T-cell (primary cell): ENCODE data around the gene NPAS3. TPM values are rescaled to one million over a fixed set of nuclear protein-coding genes. Genes with fewer than 3 reads are reported as not detected.

Source experiments
- ATAC-seq, 4 experiments: fragments of 200-7000 bp in 3 of 4; fragments of 150-1000 bp in 1 of 4; cut with Tn5 transposase; replicated peaks in 1 of 4; 1 replicate in 3 of 4; 2 replicates in 1 of 4; pipeline ENCODE4 v1.10.0; 2021; ENCODE audit warnings: moderate library complexity in 3 of 4, mild to moderate bottlenecking in 2 of 4, moderate number of reproducible peaks in 1 of 4
- CTCF ChIA-PET, 2 donors: fragments of 300-600 bp; sonication (Branson Sonifier 250); formaldehyde crosslinking; loops; one replicate each; lab custom pipeline; 2022; ENCODE audit warnings: antibody characterized with exemption in 2 of 2; lab: Charles Lee
- POLR2A ChIA-PET, 2 donors: fragments of 300-600 bp; sonication (Branson Sonifier 250); formaldehyde crosslinking; loops; one replicate each; lab custom pipeline; 2022; ENCODE audit warnings: antibody characterized with exemption in 2 of 2; lab: Charles Lee
- DNase-seq, 35 experiments: peaks; one replicate each; pipeline versions ENCODE4 v3.0.0 to v3.0.0-alpha.2; 2013 to 2023
- H3K27ac ChIP-seq: one replicate; pipeline ENCODE4 v1.5.1; 2013; ENCODE audit warnings: low read length
- H3K27me3 ChIP-seq, 2 experiments: replicated peaks in 1 of 2; 1 replicate in 1 of 2; 2 replicates in 1 of 2; pipeline versions ENCODE4 v1.6.1 to v1.7.0; 2013; ENCODE audit warnings: low read length in 1 of 2, mixed read lengths in 1 of 2; ENCODE audit not compliant: control insufficient read depth in 2 of 2, insufficient read depth in 2 of 2; ENCODE audit errors: extremely low read depth in 1 of 2
- H3K36me3 ChIP-seq, 2 donors: 1 replicate in 1 of 2; 2 replicates in 1 of 2; pipeline versions ENCODE4 v1.6.1 to v1.7.0; 2013; ENCODE audit warnings: low read length in 1 of 2; ENCODE audit not compliant: control insufficient read depth in 2 of 2, insufficient read depth in 1 of 2; ENCODE audit errors: extremely low read depth in 1 of 2
- H3K4me1 ChIP-seq, 2 experiments: 1 replicate in 1 of 2; 2 replicates in 1 of 2; pipeline versions ENCODE4 v1.6.1 to v1.7.0; 2013; ENCODE audit warnings: low read length in 2 of 2, mixed read lengths in 1 of 2; ENCODE audit not compliant: insufficient read depth in 2 of 2, control insufficient read depth in 1 of 2; ENCODE audit errors: extremely low read depth in 1 of 2
- H3K4me3 ChIP-seq, 2 donors: 1 replicate in 1 of 2; 2 replicates in 1 of 2; pipeline versions ENCODE4 v1.5.1 to v1.7.0; 2013; ENCODE audit warnings: mild to moderate bottlenecking in 2 of 2, low read length in 1 of 2, moderate library complexity in 1 of 2; ENCODE audit not compliant: control insufficient read depth in 1 of 2; ENCODE audit errors: extremely low read depth in 1 of 2
- H3K9me3 ChIP-seq: 2 replicates; pipeline ENCODE4 v1.7.0; 2013
- H3K27ac Mint-ChIP-seq, 2 donors: one replicate each; pipeline ENCODE4 v1.8.0; 2020 to 2021; ENCODE audit warnings: mild to moderate bottlenecking in 2 of 2, mixed read lengths in 2 of 2
- H3K27me3 Mint-ChIP-seq, 2 donors: one replicate each; pipeline ENCODE4 v1.8.0; 2021 to 2022; ENCODE audit warnings: mixed read lengths in 2 of 2
- H3K36me3 Mint-ChIP-seq: one replicate; pipeline ENCODE4 v1.8.0; 2021; ENCODE audit warnings: mixed read lengths
- H3K4me1 Mint-ChIP-seq, 3 donors: one replicate each; pipeline ENCODE4 v1.8.0; 2020 to 2022; ENCODE audit warnings: mixed read lengths in 3 of 3, mild to moderate bottlenecking in 1 of 3
- H3K4me3 Mint-ChIP-seq, 3 donors: one replicate each; pipeline ENCODE4 v1.8.0; 2020 to 2022; ENCODE audit warnings: mild to moderate bottlenecking in 3 of 3, mixed read lengths in 3 of 3, moderate library complexity in 3 of 3
- H3K9me3 Mint-ChIP-seq, 3 donors: one replicate each; pipeline ENCODE4 v1.8.0; 2020 to 2022; ENCODE audit warnings: mixed read lengths in 3 of 3
- WGBS: methylation state at CpG from one replicate; pipeline ENCODE4 v1.1.5; 2013; ENCODE audit warnings: missing lambda C conversion rate; ENCODE audit not compliant: insufficient coverage; 5-methylcytosine and 5-hydroxymethylcytosine counted together
- total RNA-seq, 35 experiments: library from RNA in 6 of 35; stranded (reverse) in 6 of 35; fragments of 120-200 nt in 1 of 35; gene quantifications; one replicate each; pipeline versions ENCODE4 v1.2.1 to v1.2.4 and lab custom pipeline; 2013 to 2026

Gene NPAS3
- total RNA-seq, 5 donors from 2014 or later (not counting 1 experiment from before 2014, with no cell fraction given), result 0.10 TPM; not detected in 4

DNA sequence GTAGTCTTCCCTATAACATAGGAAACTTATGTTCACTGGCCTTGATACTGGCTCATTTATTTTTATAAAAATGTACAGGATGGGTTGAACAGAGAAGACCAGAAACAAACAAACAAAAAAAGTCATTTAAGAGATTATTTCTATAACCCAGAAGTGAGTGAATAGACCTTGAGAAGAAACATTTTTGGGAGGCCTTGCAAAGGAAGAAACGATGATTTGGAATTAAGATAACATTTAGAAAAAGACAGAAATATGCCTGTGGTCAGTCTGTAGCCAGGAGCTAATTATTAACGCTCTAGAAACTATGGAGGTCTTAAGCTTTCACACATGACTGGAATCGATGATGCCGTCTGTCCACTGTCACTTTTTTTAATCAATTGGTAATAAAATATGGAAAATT, 748.2 kb downstream of the NPAS3 start:
- CTCF ChIA-PET, result no interaction called here
- DNase-seq (no peak), ATAC-seq (no peak)
- peaks cover 0 to 4% of the 10 kb centered on the region in 2 donors for H3K27me3 Mint-ChIP-seq
- Histone ChIP-seq H3K36me3 (no peaks in the 10 kb centered on the region), H3K9me3 (no peaks in the 10 kb centered on the region), H3K4me3 (no peak overlapping the region), H3K27me3 (no peaks in the 10 kb centered on the region), H3K27ac (no peak overlapping the region), H3K4me1 (no peaks in the 10 kb centered on the region)
- no CpG with 5 or more reads among the region's 4 CpGs for WGBS
- POLR2A ChIA-PET, result no interaction called here
- no peaks in the 10 kb centered on the region for H3K4me1 Mint-ChIP-seq
- no peak overlapping the region for H3K27ac Mint-ChIP-seq
- no peak overlapping the region for H3K4me3 Mint-ChIP-seq
- H3K36me3 Mint-ChIP-seq, result no peaks in the 10 kb centered on the region
- H3K9me3 Mint-ChIP-seq, result peaks cover 0 to 3% (median 0%) of the 10 kb centered on the region in 3 donors

DNA sequence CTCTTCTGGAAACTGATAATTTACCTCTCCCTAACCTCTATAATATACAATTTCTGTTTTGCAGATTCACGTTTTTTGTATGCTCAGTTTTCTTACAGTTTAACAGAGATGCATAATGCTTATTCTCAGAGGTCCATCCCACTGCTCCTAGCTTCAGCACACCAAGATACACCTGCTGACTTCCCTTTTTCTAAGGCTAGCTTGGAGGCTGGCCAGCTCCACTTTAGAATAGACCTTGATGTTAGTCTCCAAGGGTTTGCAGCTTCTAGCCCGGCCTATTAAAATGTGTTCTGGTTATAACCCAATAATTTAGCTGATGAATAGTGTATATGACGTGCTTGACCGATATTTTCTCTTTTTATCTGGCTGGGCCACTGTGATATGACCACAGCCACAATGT, 751.0 kb downstream of the NPAS3 start:
- Mint-ChIP-seq H3K36me3 (no peaks in the 10 kb centered on the region), H3K4me1 (no peaks in the 10 kb centered on the region), H3K4me3 (no peak overlapping the region), H3K27ac (no peak overlapping the region), H3K27me3 (peaks cover 0 to 4% of the 10 kb centered on the region in 2 donors), H3K9me3 (peaks cover 0 to 3% (median 0%) of the 10 kb centered on the region in 3 donors)
- no peak overlapping the region for H3K4me3 ChIP-seq
- no peaks in the 10 kb centered on the region for H3K4me1 ChIP-seq
- no peak for ATAC-seq
- DNase-seq, result no peak
- H3K27ac ChIP-seq, result no peak overlapping the region
- POLR2A ChIA-PET, result no interaction called here
- 65% methylated on average over 2 of the region's 4 CpGs for WGBS
- no peaks in the 10 kb centered on the region for H3K27me3 ChIP-seq
- H3K36me3 ChIP-seq, result no peaks in the 10 kb centered on the region
- H3K9me3 ChIP-seq, result no peaks in the 10 kb centered on the region
- CTCF ChIA-PET, result no interaction called here

DNA sequence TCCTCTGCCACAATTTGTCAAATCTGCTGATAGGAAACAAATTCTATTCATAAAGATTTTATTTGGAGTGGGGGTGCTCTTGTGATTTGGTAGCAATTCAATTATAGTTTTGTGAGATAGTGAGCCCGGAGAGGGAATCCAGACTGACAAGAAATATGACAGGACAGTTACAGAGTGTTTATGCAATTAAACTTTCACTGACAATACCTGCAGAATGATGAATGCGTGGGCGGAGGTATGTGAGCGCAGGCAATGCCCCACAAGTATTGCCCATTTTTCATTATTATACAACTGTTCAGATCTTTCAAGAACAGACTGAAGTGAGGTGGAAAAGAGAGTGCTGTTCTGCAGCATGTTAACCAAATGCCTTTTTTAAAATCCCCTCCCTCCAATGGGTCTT, 753.2 kb downstream of the NPAS3 start:
- Mint-ChIP-seq H3K4me3 (no peak overlapping the region), H3K9me3 (no peaks in the 10 kb centered on the region), H3K27me3 (no peaks in the 10 kb centered on the region), H3K36me3 (no peaks in the 10 kb centered on the region), H3K4me1 (no peaks in the 10 kb centered on the region), H3K27ac (no peak overlapping the region)
- no peak for DNase-seq
- WGBS, result 80% methylated on average over 1 of the region's 4 CpGs
- H3K27ac ChIP-seq, result no peak overlapping the region
- H3K9me3 ChIP-seq, result no peaks in the 10 kb centered on the region
- no peaks in the 10 kb centered on the region for H3K4me1 ChIP-seq
- ChIA-PET CTCF (interaction anchor here in 1 of 2 donors (0.6 kb wide), 1 partner anchor 257 kb away, joined by 5 read pairs; no protein-coding TSS in a partner anchor), POLR2A (no interaction called here)
- H3K36me3 ChIP-seq, result no peaks in the 10 kb centered on the region
- H3K27me3 ChIP-seq, result no peaks in the 10 kb centered on the region
- ATAC-seq, result no peak
- no peak overlapping the region for H3K4me3 ChIP-seq

DNA sequence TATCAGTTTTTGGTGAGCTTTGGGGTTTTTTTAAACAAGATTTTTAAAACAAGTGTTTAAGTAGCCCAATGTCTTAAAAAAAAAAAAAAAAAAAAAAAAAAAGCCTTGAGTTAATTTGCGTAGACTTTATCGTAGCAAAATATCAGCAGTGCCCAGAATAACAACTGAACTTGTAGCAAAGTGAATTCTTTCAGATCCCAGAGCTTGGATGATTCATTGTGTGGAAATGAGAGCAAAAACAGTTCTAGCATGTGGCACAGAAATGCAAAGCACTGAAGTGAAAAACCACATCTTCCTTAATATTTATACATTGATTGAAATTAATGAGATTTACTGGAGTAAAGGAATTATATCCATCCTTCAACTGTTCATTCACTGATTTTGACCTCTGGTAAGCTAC, 754.1 kb downstream of the NPAS3 start:
- Histone ChIP-seq H3K27me3 (no peaks in the 10 kb centered on the region), H3K27ac (no peak overlapping the region), H3K4me1 (no peaks in the 10 kb centered on the region), H3K9me3 (no peaks in the 10 kb centered on the region), H3K36me3 (no peaks in the 10 kb centered on the region), H3K4me3 (no peak overlapping the region)
- DNase-seq (no peak), ATAC-seq (no peak)
- ChIA-PET CTCF (interaction anchor here in 1 of 2 donors (0.5 kb wide), 1 partner anchor 1660 kb away, joined by 3 read pairs; no protein-coding TSS in a partner anchor), POLR2A (interaction anchor here in 1 of 2 donors (0.6 kb wide), 1 partner anchor 25 kb away, joined by 5 read pairs; no protein-coding TSS in a partner anchor)
- no CpG with 5 or more reads among the region's 2 CpGs for WGBS
- Mint-ChIP-seq H3K4me1 (no peaks in the 10 kb centered on the region), H3K27me3 (no peaks in the 10 kb centered on the region), H3K36me3 (no peaks in the 10 kb centered on the region), H3K4me3 (no peak overlapping the region), H3K9me3 (no peaks in the 10 kb centered on the region), H3K27ac (no peak overlapping the region)

DNA sequence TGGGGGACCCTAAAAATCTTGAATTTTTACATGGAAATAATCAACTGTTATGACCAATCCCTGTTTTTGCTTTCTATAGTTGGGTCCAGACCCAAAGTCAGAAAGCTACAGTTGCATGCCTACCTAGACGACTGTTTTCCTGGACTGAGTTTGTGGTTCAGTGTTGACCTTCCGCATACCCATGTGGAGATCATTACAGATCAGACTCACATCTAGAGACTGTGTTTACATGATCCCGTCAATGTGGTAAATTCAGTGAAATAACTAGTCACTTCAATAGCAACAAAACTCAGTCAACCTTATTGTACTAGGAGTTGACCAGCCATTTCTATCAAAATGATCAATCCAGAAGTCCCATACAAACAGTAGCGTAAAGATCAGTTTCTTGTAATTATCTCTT, 754.6 kb downstream of the NPAS3 start:
- DNase-seq (no peak), ATAC-seq (no peak)
- H3K36me3 Mint-ChIP-seq, result no peaks in the 10 kb centered on the region
- no peak overlapping the region for H3K4me3 ChIP-seq
- H3K27ac ChIP-seq, result no peak overlapping the region
- H3K27me3 ChIP-seq, result no peaks in the 10 kb centered on the region
- no peaks in the 10 kb centered on the region for H3K27me3 Mint-ChIP-seq
- no peaks in the 10 kb centered on the region for H3K9me3 Mint-ChIP-seq
- WGBS, result 89% methylated on average over 1 of the region's 4 CpGs
- no peaks in the 10 kb centered on the region for H3K4me1 Mint-ChIP-seq
- ChIA-PET POLR2A (interaction anchor here in 1 of 2 donors (0.6 kb wide), 1 partner anchor 24 kb away, joined by 5 read pairs; no protein-coding TSS in a partner anchor), CTCF (interaction anchor here in 1 of 2 donors (0.5 kb wide), 1 partner anchor 1661 kb away, joined by 3 read pairs; no protein-coding TSS in a partner anchor)
- no peaks in the 10 kb centered on the region for H3K36me3 ChIP-seq
- no peak overlapping the region for H3K27ac Mint-ChIP-seq
- H3K4me1 ChIP-seq, result no peaks in the 10 kb centered on the region
- no peaks in the 10 kb centered on the region for H3K9me3 ChIP-seq
- no peak overlapping the region for H3K4me3 Mint-ChIP-seq

DNA sequence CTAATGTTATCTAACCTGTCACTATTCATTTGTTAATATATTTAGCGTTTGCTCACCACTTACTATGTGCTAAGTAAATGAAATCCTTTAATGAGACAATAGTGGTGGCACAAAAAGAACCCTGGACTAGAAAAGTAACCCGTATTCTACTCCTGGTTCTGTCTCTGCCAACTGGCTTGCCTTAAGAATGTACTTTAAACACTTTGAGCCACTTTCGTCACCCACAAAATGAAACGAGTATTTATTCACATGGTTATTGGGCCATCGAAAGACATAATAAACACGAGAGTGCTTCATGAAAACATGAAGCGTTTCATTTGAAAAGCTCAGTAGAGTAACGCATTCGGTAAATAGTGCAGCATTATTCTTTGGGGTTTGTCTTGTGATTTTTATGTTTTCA, 757.5 kb downstream of the NPAS3 start:
- Histone ChIP-seq H3K9me3 (no peaks in the 10 kb centered on the region), H3K4me3 (no peak overlapping the region), H3K36me3 (no peaks in the 10 kb centered on the region), H3K4me1 (no peaks in the 10 kb centered on the region), H3K27ac (no peak overlapping the region), H3K27me3 (no peaks in the 10 kb centered on the region)
- WGBS, result 96% methylated on average over 6 of the region's 9 CpGs
- no peaks in the 10 kb centered on the region for H3K36me3 Mint-ChIP-seq
- ChIA-PET CTCF (no interaction called here), POLR2A (no interaction called here)
- no peaks in the 10 kb centered on the region for H3K9me3 Mint-ChIP-seq
- no peaks in the 10 kb centered on the region for H3K4me1 Mint-ChIP-seq
- H3K27me3 Mint-ChIP-seq, result peaks cover 0 to 4% of the 10 kb centered on the region in 2 donors
- no peak for DNase-seq
- no peak for ATAC-seq
- H3K4me3 Mint-ChIP-seq, result no peak overlapping the region
- H3K27ac Mint-ChIP-seq, result no peak overlapping the region
